Breast epithelium (tissue), 4 donors: Measurements from ENCODE around the gene ANAPC2. TPM values are rescaled to one million over a fixed set of nuclear protein-coding genes. Genes with fewer than 3 reads are reported as not detected.

Experiments
- DNase-seq, 2 donors: peaks; one replicate each; pipeline ENCODE4 v3.0.0-alpha.2; 2019; ENCODE audit warnings: low spot score in 2 of 2
- H3K27ac ChIP-seq, 2 donors: fragments of 200-600 bp; sonication (generic) in 1 of 2; one replicate each; pipeline ENCODE4 v1.5.1; 2016 to 2019; ENCODE audit warnings: mild to moderate bottlenecking in 1 of 2
- H3K27me3 ChIP-seq, 2 donors: fragments of 200-600 bp; sonication (generic) in 1 of 2; one replicate each; pipeline versions ENCODE4 v1.5.1 to v1.6.0; 2017 to 2019; ENCODE audit warnings: control low read depth in 1 of 2, mild to moderate bottlenecking in 1 of 2
- H3K36me3 ChIP-seq: fragments of 200-600 bp; one replicate; pipeline ENCODE4 v1.5.1; 2019
- H3K4me1 ChIP-seq, 2 donors: fragments of 200-600 bp; sonication (generic); one replicate each; pipeline ENCODE4 v1.5.1; 2016 to 2019; ENCODE audit warnings: control low read depth in 1 of 2
- H3K4me3 ChIP-seq, 3 donors: fragments of 200-600 bp; sonication (generic); 1 replicate in 2 of 3; 2 replicates in 1 of 3; pipeline ENCODE4 v1.5.1; 2016 to 2019; ENCODE audit warnings: mild to moderate bottlenecking in 3 of 3, moderate library complexity in 2 of 3
- H3K9me3 ChIP-seq, 2 donors: fragments of 200-600 bp; sonication (generic) in 1 of 2; one replicate each; pipeline ENCODE4 v1.5.1; 2016 to 2019; ENCODE audit warnings: control low read depth in 1 of 2
- POLR2A ChIP-seq: fragments of 450-650 bp; IDR thresholded peaks from one replicate; pipeline ENCODE4 v1.6.1; 2016; ENCODE audit warnings: antibody characterized with exemption, mild to moderate bottlenecking, moderate library complexity
- POLR2AphosphoS5 ChIP-seq, 3 donors: sonication (generic); formaldehyde crosslinking; IDR thresholded peaks; one replicate each; pipeline ENCODE4 v1.6.1; 2017; ENCODE audit warnings: antibody characterized with exemption in 3 of 3
- intact Hi-C: fragments of 100-400 bp; cut with DNase I; formaldehyde crosslinking; loops from one replicate; pipeline ENCODE4 v1.15.1; 2023; ENCODE audit warnings: low total_unique reads
- total RNA-seq, 3 donors: library from RNA; depleted of rRNA; stranded (reverse); fragments of >200 nt; gene quantifications; one replicate each; pipeline ENCODE4 v1.1.0, GENCODE V29; 2016
- TF ChIP-seq, protein P1 (sequence below), 3 donors: fragments of 450-650 bp; IDR thresholded peaks; one replicate each; pipeline ENCODE4 v1.5.1; 2016 to 2017; ENCODE audit warnings: antibody characterized with exemption in 3 of 3, mild to moderate bottlenecking in 3 of 3, moderate library complexity in 3 of 3

The ANAPC2 gene
- total RNA-seq, 3 donors from 2014 or later: 32.0 to 35.7 (median 32.9) TPM

DNA sequence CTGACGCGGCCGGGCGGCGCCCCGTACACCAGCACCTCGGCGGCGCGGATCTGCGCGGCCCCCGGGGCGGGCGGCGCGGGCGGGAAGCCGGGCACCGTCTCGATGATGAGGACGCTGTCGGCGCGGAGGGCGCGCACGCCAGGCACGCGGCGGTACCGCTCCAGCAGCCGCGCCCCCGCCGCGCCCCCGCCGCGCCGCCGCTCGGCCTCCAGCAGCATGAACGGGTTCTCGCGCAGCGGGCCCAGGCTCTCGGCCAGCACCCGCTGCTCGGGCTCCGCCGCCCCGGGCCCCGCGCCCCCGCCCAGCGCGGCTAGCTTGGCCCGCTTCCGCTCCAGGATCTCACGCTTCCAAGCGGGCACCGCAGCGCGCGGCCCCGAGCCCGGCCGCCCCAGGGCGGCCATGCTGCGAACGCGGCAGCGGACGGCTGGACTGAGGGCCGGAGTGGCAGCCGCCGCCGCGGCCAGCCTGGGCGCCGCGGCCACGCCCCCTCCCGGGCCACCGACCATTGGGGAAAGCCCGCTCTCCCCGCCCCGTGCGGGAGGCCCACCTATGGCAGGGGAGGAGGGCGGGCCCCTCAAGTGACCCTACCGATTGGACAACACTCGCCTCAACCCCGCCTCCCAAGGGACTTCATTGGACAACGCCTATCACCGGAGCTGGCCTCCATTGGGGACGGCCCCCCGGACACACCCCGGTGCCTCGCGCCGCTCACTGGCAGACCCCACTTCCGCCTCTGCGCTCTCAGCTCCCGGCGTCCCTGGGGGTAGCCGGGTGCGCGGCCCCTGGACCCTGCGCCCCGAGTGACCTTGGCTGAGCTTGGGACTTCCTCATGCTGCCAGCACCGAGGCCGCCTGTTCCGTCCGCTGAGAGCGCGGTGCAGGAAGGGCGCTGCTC, 12.2 kb upstream of the ANAPC2 start, which contains the start of gene TPRN:
TPRN (minus strand) TSS at position 431 of the 894 bp plus-strand sequence; CDS start at position 401, 30 bp downstream.
- no peak for TF ChIP-seq POLR2A
- TF ChIP-seq, protein P1, sequence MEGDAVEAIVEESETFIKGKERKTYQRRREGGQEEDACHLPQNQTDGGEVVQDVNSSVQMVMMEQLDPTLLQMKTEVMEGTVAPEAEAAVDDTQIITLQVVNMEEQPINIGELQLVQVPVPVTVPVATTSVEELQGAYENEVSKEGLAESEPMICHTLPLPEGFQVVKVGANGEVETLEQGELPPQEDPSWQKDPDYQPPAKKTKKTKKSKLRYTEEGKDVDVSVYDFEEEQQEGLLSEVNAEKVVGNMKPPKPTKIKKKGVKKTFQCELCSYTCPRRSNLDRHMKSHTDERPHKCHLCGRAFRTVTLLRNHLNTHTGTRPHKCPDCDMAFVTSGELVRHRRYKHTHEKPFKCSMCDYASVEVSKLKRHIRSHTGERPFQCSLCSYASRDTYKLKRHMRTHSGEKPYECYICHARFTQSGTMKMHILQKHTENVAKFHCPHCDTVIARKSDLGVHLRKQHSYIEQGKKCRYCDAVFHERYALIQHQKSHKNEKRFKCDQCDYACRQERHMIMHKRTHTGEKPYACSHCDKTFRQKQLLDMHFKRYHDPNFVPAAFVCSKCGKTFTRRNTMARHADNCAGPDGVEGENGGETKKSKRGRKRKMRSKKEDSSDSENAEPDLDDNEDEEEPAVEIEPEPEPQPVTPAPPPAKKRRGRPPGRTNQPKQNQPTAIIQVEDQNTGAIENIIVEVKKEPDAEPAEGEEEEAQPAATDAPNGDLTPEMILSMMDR (IDR thresholded peaks at IDR 0.05): peak in 1 of 3 donors; percentile 9
- TF ChIP-seq POLR2AphosphoS5 (IDR thresholded peaks at IDR 0.05): peak; percentile 37 to 69 (median 40)
- no peaks in the 10 kb centered on the region for H3K9me3 ChIP-seq
- intact Hi-C loops: no loop called here
- H3K4me3 ChIP-seq: peak within 1 kb of the TSS; percentile 52 to 93 (median 68)
- H3K36me3 ChIP-seq: no peaks in the 10 kb centered on the region
- DNase-seq: peak; percentile 99
- H3K27ac ChIP-seq: peak within 1 kb of the TSS; percentile 65 to 86
- no peaks in the 10 kb centered on the region for H3K27me3 ChIP-seq
- H3K4me1 ChIP-seq: peaks cover 11 to 41% of the 10 kb centered on the region in 2 donors

DNA sequence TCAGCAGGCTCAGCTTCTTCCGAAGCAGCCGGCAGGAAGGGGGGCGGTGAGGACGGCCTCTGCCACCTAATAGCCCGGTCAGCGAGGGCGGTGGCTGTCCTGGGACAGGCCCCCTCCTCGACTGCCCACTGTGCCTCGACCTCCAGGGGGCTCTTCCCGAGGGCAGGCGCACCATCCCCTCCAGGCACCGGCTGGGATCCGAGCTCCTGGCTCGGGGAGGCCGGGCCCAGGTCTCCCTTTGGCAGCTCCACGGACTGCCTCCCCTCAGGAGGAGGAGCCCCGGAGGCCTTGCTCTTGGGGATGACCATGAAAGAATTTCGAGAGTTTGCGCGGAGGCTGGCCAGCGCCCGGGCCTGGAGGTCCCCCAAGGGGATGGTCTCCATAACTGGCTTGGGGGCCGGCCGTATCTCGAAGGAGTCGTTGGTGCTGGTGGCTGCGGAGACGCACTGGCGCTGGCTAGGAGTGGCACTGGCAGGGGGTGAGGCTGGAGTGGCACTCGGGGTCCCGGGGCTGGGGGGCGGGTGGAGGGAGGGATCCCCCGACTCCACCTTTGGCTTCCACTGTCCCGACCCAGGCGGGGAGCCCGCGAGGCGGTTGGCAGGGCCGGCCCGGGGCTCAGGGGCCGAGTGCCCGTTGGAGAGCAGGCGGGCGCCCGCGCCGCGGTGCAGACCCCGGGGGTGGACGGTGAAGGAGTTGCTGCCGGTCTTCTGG, 11.2 kb upstream of the ANAPC2 start:
- DNase-seq: no peak
- TF ChIP-seq, protein P1 (IDR thresholded peaks at IDR 0.05): no peak
- TF ChIP-seq POLR2A: no peak
- no peak for TF ChIP-seq POLR2AphosphoS5 (IDR thresholded peaks at IDR 0.05)
- Histone ChIP-seq H3K4me1 (peaks cover 11 to 47% of the 10 kb centered on the region in 2 donors), H3K4me3 (peak overlapping the region; percentile 52 to 93 (median 68)), H3K9me3 (no peaks in the 10 kb centered on the region), H3K27me3 (no peaks in the 10 kb centered on the region), H3K36me3 (no peaks in the 10 kb centered on the region), H3K27ac (peak overlapping the region; percentile 0 to 54)
- intact Hi-C loops: no loop called here

DNA sequence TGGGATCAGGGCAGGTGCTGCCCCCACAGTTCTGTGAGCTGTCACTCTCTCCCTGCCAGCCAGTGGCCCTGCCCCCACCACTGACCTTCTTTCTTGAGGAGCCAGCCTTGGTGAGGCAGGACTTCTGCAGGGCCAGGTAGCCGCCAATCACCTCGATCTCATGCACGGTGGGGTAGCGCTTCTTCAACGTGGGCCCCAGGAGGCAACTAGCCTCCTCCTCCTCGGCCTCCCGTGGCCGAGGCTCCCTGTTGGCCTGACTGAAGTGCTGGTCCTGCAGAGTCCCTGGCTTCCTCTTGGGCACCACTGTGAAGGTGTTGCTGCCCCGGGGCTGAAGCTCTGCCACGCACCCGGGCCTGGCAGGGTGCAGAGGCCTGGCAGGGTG, 10.5 kb upstream of the ANAPC2 start:
- Histone ChIP-seq H3K36me3 (no peaks in the 10 kb centered on the region), H3K27me3 (no peaks in the 10 kb centered on the region), H3K4me1 (peaks cover 6 to 43% of the 10 kb centered on the region in 2 donors), H3K27ac (peak overlapping the region; percentile 39 to 54), H3K4me3 (peak overlapping the region in 2 of 3 donors; percentile 68 to 93), H3K9me3 (no peaks in the 10 kb centered on the region)
- TF ChIP-seq POLR2A: no peak
- TF ChIP-seq POLR2AphosphoS5 (IDR thresholded peaks at IDR 0.05): no peak
- TF ChIP-seq, protein P1 (IDR thresholded peaks at IDR 0.05): no peak
- DNase-seq: no peak
- intact Hi-C loops: no loop called here

DNA sequence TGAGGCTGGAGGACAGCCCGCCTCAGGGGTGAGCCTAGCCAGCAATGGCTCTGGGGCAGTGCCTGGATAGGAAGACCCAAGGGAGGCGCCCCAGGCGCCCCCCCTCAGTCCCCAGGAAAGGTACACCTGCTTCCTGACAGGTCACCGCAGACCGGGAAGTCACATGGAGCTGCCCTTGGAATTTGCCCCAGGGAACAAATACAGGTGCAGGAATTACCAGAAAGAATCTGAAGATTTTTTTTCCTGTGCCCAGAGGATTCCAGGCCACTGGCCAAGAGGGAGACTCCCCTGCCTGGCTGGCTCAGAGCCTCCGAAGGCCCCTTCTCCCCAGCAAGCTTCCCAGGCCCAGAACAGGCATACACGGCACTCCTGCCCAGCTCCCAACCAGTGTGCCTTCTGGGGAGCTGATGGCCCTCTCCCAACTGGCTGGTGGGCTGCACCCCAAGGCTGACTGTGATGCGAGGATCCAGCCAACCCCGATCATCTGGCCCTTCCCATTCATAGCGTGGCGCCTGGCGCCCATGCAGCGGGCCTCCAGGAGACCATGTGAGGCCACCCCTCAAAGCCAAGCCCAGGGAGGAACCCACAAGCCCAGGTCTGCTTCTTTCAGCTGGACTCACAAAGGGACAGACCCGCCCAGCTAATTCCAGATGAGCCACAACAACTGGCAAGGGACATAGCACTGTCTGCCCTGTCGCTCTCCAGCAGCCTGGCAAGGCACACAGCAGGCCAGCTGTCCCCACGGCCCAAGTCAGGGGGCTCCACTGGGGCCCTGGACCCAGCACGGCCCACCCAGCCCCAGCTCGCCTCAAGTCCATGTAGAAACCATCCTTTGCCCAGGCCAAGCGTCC, 9.9 kb upstream of the ANAPC2 start:
- peaks cover 6 to 36% of the 10 kb centered on the region in 2 donors for H3K4me1 ChIP-seq

More for the DNA sequence above, 9.9 kb upstream of the ANAPC2 start:
- no peaks in the 10 kb centered on the region for H3K36me3 ChIP-seq
- no peaks in the 10 kb centered on the region for H3K27me3 ChIP-seq
- peak overlapping the region; percentile 39 to 54 for H3K27ac ChIP-seq
- peak overlapping the region in 2 of 3 donors; percentile 68 to 93 for H3K4me3 ChIP-seq
- intact Hi-C loops: no loop called here
- no peak for TF ChIP-seq POLR2A
- no peak for TF ChIP-seq POLR2AphosphoS5 (IDR thresholded peaks at IDR 0.05)
- TF ChIP-seq, protein P1 (IDR thresholded peaks at IDR 0.05): no peak
- H3K9me3 ChIP-seq: no peaks in the 10 kb centered on the region
- peak in 1 of 2 donors; percentile 71 for DNase-seq
